ENCODE data around the gene PDE10A.

Gene PDE10A

GRCh38 chr6:165404296-165404695, 258.7 kb downstream of the PDE10A start:
- Histone ChIP-seq H3K4me1 (ENCODE audit: insufficient read depth, low read length) (no peaks in the 10 kb centered on the region), H3K9me3 (ENCODE audit: low read length) (no peaks in the 10 kb centered on the region), H3K27me3 (ENCODE audit: control insufficient read depth in 1 of 2, insufficient read depth in 2 of 2, low read length in 2 of 2) (no peaks in the 10 kb centered on the region), H3K36me3 (ENCODE audit: insufficient read depth, low read length) (no peaks in the 10 kb centered on the region), H3K9ac (ENCODE audit: low read length) (no peak overlapping the region), H3K27ac (ENCODE audit: low read depth, low read length) (no peak overlapping the region), H3K4me3 (ENCODE audit: low read depth in 1 of 2, low read length in 2 of 2) (no peak overlapping the region)

- Histone ChIP-seq H3K4me3 (ENCODE audit: low read depth in 1 of 2, low read length in 2 of 2) (no peak overlapping the region), H3K36me3 (ENCODE audit: insufficient read depth, low read length) (no peaks in the 10 kb centered on the region)
Observed at GRCh38 chr6:165403006-165403595, 259.9 kb downstream of the PDE10A start.

GRCh38 chr6:165401092-165401491, 261.9 kb downstream of the PDE10A start:
- Histone ChIP-seq H3K27ac (ENCODE audit: low read depth, low read length) (no peak overlapping the region), H3K9me3 (ENCODE audit: low read length) (no peaks in the 10 kb centered on the region), H3K4me1 (ENCODE audit: insufficient read depth, low read length) (no peaks in the 10 kb centered on the region), H3K36me3 (ENCODE audit: insufficient read depth, low read length) (no peaks in the 10 kb centered on the region), H3K4me3 (ENCODE audit: low read depth in 1 of 2, low read length in 2 of 2) (no peak overlapping the region), H3K27me3 (ENCODE audit: control insufficient read depth in 1 of 2, insufficient read depth in 2 of 2, low read length in 2 of 2) (no peaks in the 10 kb centered on the region), H3K9ac (ENCODE audit: low read length) (no peak overlapping the region)

More at GRCh38 chr6:165403006-165403595, 259.9 kb downstream of the PDE10A start:
- Histone ChIP-seq H3K9ac (ENCODE audit: low read length) (no peak overlapping the region), H3K9me3 (ENCODE audit: low read length) (no peaks in the 10 kb centered on the region), H3K27me3 (ENCODE audit: control insufficient read depth in 1 of 2, insufficient read depth in 2 of 2, low read length in 2 of 2) (no peaks in the 10 kb centered on the region), H3K4me1 (ENCODE audit: insufficient read depth, low read length) (no peaks in the 10 kb centered on the region), H3K27ac (ENCODE audit: low read depth, low read length) (no peak overlapping the region)

- no peaks in the 10 kb centered on the region for H3K27me3 ChIP-seq (ENCODE audit: control insufficient read depth in 1 of 2, insufficient read depth in 2 of 2, low read length in 2 of 2)
- no peaks in the 10 kb centered on the region for H3K4me1 ChIP-seq (ENCODE audit: insufficient read depth, low read length)
- no peak overlapping the region for H3K9ac ChIP-seq (ENCODE audit: low read length)
- H3K4me3 ChIP-seq (ENCODE audit: low read depth in 1 of 2, low read length in 2 of 2) = no peak overlapping the region
- no peaks in the 10 kb centered on the region for H3K36me3 ChIP-seq (ENCODE audit: insufficient read depth, low read length)
- no peaks in the 10 kb centered on the region for H3K9me3 ChIP-seq (ENCODE audit: low read length)
- no peak overlapping the region for H3K27ac ChIP-seq (ENCODE audit: low read depth, low read length)
Observed at GRCh38 chr6:165390475-165390874, 272.6 kb downstream of the PDE10A start.

GRCh38 chr6:165389534-165389933, 273.5 kb downstream of the PDE10A start:
- H3K4me1 ChIP-seq (ENCODE audit: insufficient read depth, low read length) = no peaks in the 10 kb centered on the region
- H3K36me3 ChIP-seq (ENCODE audit: insufficient read depth, low read length) = no peaks in the 10 kb centered on the region
- H3K27ac ChIP-seq (ENCODE audit: low read depth, low read length) = no peak overlapping the region
- no peak overlapping the region for H3K9ac ChIP-seq (ENCODE audit: low read length)
- no peaks in the 10 kb centered on the region for H3K27me3 ChIP-seq (ENCODE audit: control insufficient read depth in 1 of 2, insufficient read depth in 2 of 2, low read length in 2 of 2)
- H3K9me3 ChIP-seq (ENCODE audit: low read length) = no peaks in the 10 kb centered on the region
- H3K4me3 ChIP-seq (ENCODE audit: low read depth in 1 of 2, low read length in 2 of 2) = no peak overlapping the region

GRCh38 chr6:165383323-165383722, 279.7 kb downstream of the PDE10A start:
- Histone ChIP-seq H3K27me3 (ENCODE audit: control insufficient read depth in 1 of 2, insufficient read depth in 2 of 2, low read length in 2 of 2) (no peaks in the 10 kb centered on the region), H3K9me3 (ENCODE audit: low read length) (no peaks in the 10 kb centered on the region), H3K27ac (ENCODE audit: low read depth, low read length) (no peak overlapping the region), H3K4me3 (ENCODE audit: low read depth in 1 of 2, low read length in 2 of 2) (no peak overlapping the region), H3K4me1 (ENCODE audit: insufficient read depth, low read length) (no peaks in the 10 kb centered on the region), H3K9ac (ENCODE audit: low read length) (no peak overlapping the region), H3K36me3 (ENCODE audit: insufficient read depth, low read length) (no peaks in the 10 kb centered on the region)

- no peak overlapping the region for H3K4me3 ChIP-seq (ENCODE audit: low read depth in 1 of 2, low read length in 2 of 2)
- H3K27me3 ChIP-seq (ENCODE audit: control insufficient read depth in 1 of 2, insufficient read depth in 2 of 2, low read length in 2 of 2) = no peaks in the 10 kb centered on the region
- H3K36me3 ChIP-seq (ENCODE audit: insufficient read depth, low read length) = no peaks in the 10 kb centered on the region
- H3K4me1 ChIP-seq (ENCODE audit: insufficient read depth, low read length) = no peaks in the 10 kb centered on the region
- no peak overlapping the region for H3K27ac ChIP-seq (ENCODE audit: low read depth, low read length)
- H3K9ac ChIP-seq (ENCODE audit: low read length) = no peak overlapping the region
- H3K9me3 ChIP-seq (ENCODE audit: low read length) = no peaks in the 10 kb centered on the region
Observed at GRCh38 chr6:165376100-165376499, 286.9 kb downstream of the PDE10A start.

GRCh38 chr6:165365371-165365770, 297.7 kb downstream of the PDE10A start:
- Histone ChIP-seq H3K27ac (ENCODE audit: low read depth, low read length) (no peak overlapping the region), H3K27me3 (ENCODE audit: control insufficient read depth in 1 of 2, insufficient read depth in 2 of 2, low read length in 2 of 2) (no peaks in the 10 kb centered on the region), H3K4me1 (ENCODE audit: insufficient read depth, low read length) (no peaks in the 10 kb centered on the region), H3K9me3 (ENCODE audit: low read length) (no peaks in the 10 kb centered on the region), H3K9ac (ENCODE audit: low read length) (no peak overlapping the region), H3K36me3 (ENCODE audit: insufficient read depth, low read length) (no peaks in the 10 kb centered on the region), H3K4me3 (ENCODE audit: low read depth in 1 of 2, low read length in 2 of 2) (no peak overlapping the region)

- no peaks in the 10 kb centered on the region for H3K36me3 ChIP-seq (ENCODE audit: insufficient read depth, low read length)
- H3K9me3 ChIP-seq (ENCODE audit: low read length) = no peaks in the 10 kb centered on the region
- no peak overlapping the region for H3K4me3 ChIP-seq (ENCODE audit: low read depth in 1 of 2, low read length in 2 of 2)
- no peaks in the 10 kb centered on the region for H3K4me1 ChIP-seq (ENCODE audit: insufficient read depth, low read length)
- no peaks in the 10 kb centered on the region for H3K27me3 ChIP-seq (ENCODE audit: control insufficient read depth in 1 of 2, insufficient read depth in 2 of 2, low read length in 2 of 2)
- no peak overlapping the region for H3K9ac ChIP-seq (ENCODE audit: low read length)
- H3K27ac ChIP-seq (ENCODE audit: low read depth, low read length) = no peak overlapping the region
Observed at GRCh38 chr6:165345700-165346099, 317.3 kb downstream of the PDE10A start.

GRCh38 chr6:165340532-165340931, 322.5 kb downstream of the PDE10A start:
- H3K9me3 ChIP-seq (ENCODE audit: low read length) = no peaks in the 10 kb centered on the region
- H3K27ac ChIP-seq (ENCODE audit: low read depth, low read length) = no peak overlapping the region
- H3K36me3 ChIP-seq (ENCODE audit: insufficient read depth, low read length) = no peaks in the 10 kb centered on the region
- no peak overlapping the region for H3K4me3 ChIP-seq (ENCODE audit: low read depth in 1 of 2, low read length in 2 of 2)
- no peaks in the 10 kb centered on the region for H3K27me3 ChIP-seq (ENCODE audit: control insufficient read depth in 1 of 2, insufficient read depth in 2 of 2, low read length in 2 of 2)
- H3K4me1 ChIP-seq (ENCODE audit: insufficient read depth, low read length) = no peaks in the 10 kb centered on the region
- no peak overlapping the region for H3K9ac ChIP-seq (ENCODE audit: low read length)

- no peaks in the 10 kb centered on the region for H3K27me3 ChIP-seq (ENCODE audit: control insufficient read depth in 1 of 2, insufficient read depth in 2 of 2, low read length in 2 of 2)
- H3K36me3 ChIP-seq (ENCODE audit: insufficient read depth, low read length) = no peaks in the 10 kb centered on the region
- H3K9me3 ChIP-seq (ENCODE audit: low read length) = no peaks in the 10 kb centered on the region
- H3K9ac ChIP-seq (ENCODE audit: low read length) = no peak overlapping the region
- H3K4me1 ChIP-seq (ENCODE audit: insufficient read depth, low read length) = no peaks in the 10 kb centered on the region
- H3K27ac ChIP-seq (ENCODE audit: low read depth, low read length) = no peak overlapping the region
- no peak overlapping the region for H3K4me3 ChIP-seq (ENCODE audit: low read depth in 1 of 2, low read length in 2 of 2)
Observed at GRCh38 chr6:165325609-165326008, 337.4 kb downstream of the PDE10A start.

GRCh38 chr6:165321555-165322145, 341.4 kb downstream of the PDE10A start:
- Histone ChIP-seq H3K4me3 (ENCODE audit: low read depth in 1 of 2, low read length in 2 of 2) (no peak overlapping the region), H3K27me3 (ENCODE audit: control insufficient read depth in 1 of 2, insufficient read depth in 2 of 2, low read length in 2 of 2) (no peaks in the 10 kb centered on the region), H3K9ac (ENCODE audit: low read length) (no peak overlapping the region), H3K36me3 (ENCODE audit: insufficient read depth, low read length) (no peaks in the 10 kb centered on the region), H3K9me3 (ENCODE audit: low read length) (no peaks in the 10 kb centered on the region), H3K27ac (ENCODE audit: low read depth, low read length) (no peak overlapping the region), H3K4me1 (ENCODE audit: insufficient read depth, low read length) (no peaks in the 10 kb centered on the region)

Measured in muscle layer of colon (tissue), 2 donors.